Central memory CD8-positive, alpha-beta T cell (primary cell): ENCODE data around the gene ZNF618.

ENCODE experiments used
- ATAC-seq: fragments of 150-1000 bp; cut with Tn5 transposase; replicated peaks from 2 replicates; pipeline ENCODE4 v1.10.0; 2022; ENCODE audit warnings: mild to moderate bottlenecking, moderate FRiP score, moderate number of reproducible peaks; ENCODE audit not compliant: poor library complexity, severe bottlenecking; ENCODE audit errors: extremely low read depth
- DNase-seq, 2 donors: peaks; one replicate each; pipeline ENCODE4 v3.0.0; 2021; ENCODE audit warnings: low spot score in 2 of 2
- H3K27ac Mint-ChIP-seq: one replicate; pipeline ENCODE4 v1.8.0; 2022; ENCODE audit warnings: low read depth, mild to moderate bottlenecking, moderate library complexity, mixed read lengths
- H3K27me3 Mint-ChIP-seq: one replicate; pipeline ENCODE4 v1.8.0; 2022; ENCODE audit warnings: mixed read lengths
- H3K36me3 Mint-ChIP-seq: one replicate; pipeline ENCODE4 v1.8.0; 2022; ENCODE audit warnings: mild to moderate bottlenecking, moderate library complexity, mixed read lengths; ENCODE audit not compliant: insufficient read depth
- H3K4me1 Mint-ChIP-seq: one replicate; pipeline ENCODE4 v1.8.0; 2022; ENCODE audit warnings: mixed read lengths
- H3K4me3 Mint-ChIP-seq: one replicate; pipeline ENCODE4 v1.8.0; 2022; ENCODE audit warnings: mild to moderate bottlenecking, moderate library complexity, mixed read lengths
- H3K9me3 Mint-ChIP-seq: one replicate; pipeline ENCODE4 v1.8.0; 2022; ENCODE audit warnings: mixed read lengths

Gene ZNF618

GRCh38 chr9:113918697-113919350 is 42.7 kb downstream of the ZNF618 start:
- Mint-ChIP-seq H3K27me3 (peaks cover 29% of the 10 kb centered on the region), H3K4me1 (no peaks in the 10 kb centered on the region), H3K27ac (no peak overlapping the region), H3K9me3 (no peaks in the 10 kb centered on the region), H3K4me3 (no peak overlapping the region), H3K36me3 (no peaks in the 10 kb centered on the region)
- ATAC-seq (no peak), DNase-seq (no peak)

- DNase-seq: peak in 1 of 2 donors; percentile 1
- ATAC-seq: no peak
- no peak overlapping the region for H3K4me3 Mint-ChIP-seq
- peaks cover 31% of the 10 kb centered on the region for H3K27me3 Mint-ChIP-seq
- no peaks in the 10 kb centered on the region for H3K36me3 Mint-ChIP-seq
- H3K9me3 Mint-ChIP-seq: no peaks in the 10 kb centered on the region
- H3K27ac Mint-ChIP-seq: no peak overlapping the region
- H3K4me1 Mint-ChIP-seq: no peaks in the 10 kb centered on the region
Observed at GRCh38 chr9:113919382-113919781, 43.3 kb downstream of the ZNF618 start.

- DNase-seq: peak in 1 of 2 donors; percentile 4
- no peak overlapping the region for H3K27ac Mint-ChIP-seq
- no peaks in the 10 kb centered on the region for H3K4me1 Mint-ChIP-seq
- H3K9me3 Mint-ChIP-seq: no peaks in the 10 kb centered on the region
- H3K4me3 Mint-ChIP-seq: no peak overlapping the region
- ATAC-seq: no peak
- no peaks in the 10 kb centered on the region for H3K36me3 Mint-ChIP-seq
- peaks cover 31% of the 10 kb centered on the region for H3K27me3 Mint-ChIP-seq
Observed at GRCh38 chr9:113919871-113920270, 43.8 kb downstream of the ZNF618 start.

GRCh38 chr9:113920872-113921271 is 44.8 kb downstream of the ZNF618 start:
- no peak overlapping the region for H3K27ac Mint-ChIP-seq
- no peaks in the 10 kb centered on the region for H3K36me3 Mint-ChIP-seq
- no peak for ATAC-seq
- H3K4me3 Mint-ChIP-seq: no peak overlapping the region
- DNase-seq: peak in 1 of 2 donors; percentile 4
- peaks cover 28% of the 10 kb centered on the region for H3K27me3 Mint-ChIP-seq
- H3K4me1 Mint-ChIP-seq: no peaks in the 10 kb centered on the region
- H3K9me3 Mint-ChIP-seq: no peaks in the 10 kb centered on the region

- Mint-ChIP-seq H3K27ac (no peak overlapping the region), H3K4me1 (no peaks in the 10 kb centered on the region), H3K9me3 (no peaks in the 10 kb centered on the region), H3K27me3 (peaks cover 28% of the 10 kb centered on the region), H3K4me3 (no peak overlapping the region), H3K36me3 (no peaks in the 10 kb centered on the region)
- ATAC-seq (no peak), DNase-seq (peak in 1 of 2 donors; percentile 6)
Observed at GRCh38 chr9:113921396-113921925, 45.4 kb downstream of the ZNF618 start.

DNA sequence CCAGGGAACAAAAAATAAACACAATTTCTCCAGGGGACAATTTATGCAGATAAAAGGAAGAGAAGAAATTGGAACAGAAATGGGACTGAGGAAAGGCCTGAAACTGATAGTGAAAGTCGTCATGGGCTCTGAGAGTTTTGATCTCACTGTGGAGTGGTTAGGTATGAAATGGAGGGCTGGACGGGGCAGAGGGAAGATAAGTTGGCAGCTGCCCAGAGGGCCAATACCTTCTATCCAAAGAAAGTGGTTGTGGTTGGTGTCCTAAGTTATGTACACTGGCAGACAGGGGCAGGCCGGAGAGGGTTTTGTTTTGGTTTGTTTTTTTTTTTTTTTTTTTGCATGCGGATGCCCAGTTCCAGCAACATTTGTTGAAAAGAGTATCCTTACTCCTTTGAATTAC is 46.1 kb downstream of the ZNF618 start:
- no peaks in the 10 kb centered on the region for H3K36me3 Mint-ChIP-seq
- no peak overlapping the region for H3K27ac Mint-ChIP-seq
- H3K4me3 Mint-ChIP-seq: no peak overlapping the region
- H3K4me1 Mint-ChIP-seq: no peaks in the 10 kb centered on the region
- no peak for ATAC-seq
- peaks cover 25% of the 10 kb centered on the region for H3K27me3 Mint-ChIP-seq
- DNase-seq: no peak
- H3K9me3 Mint-ChIP-seq: no peaks in the 10 kb centered on the region

GRCh38 chr9:113926211-113926610 is 50.1 kb downstream of the ZNF618 start:
- Mint-ChIP-seq H3K4me3 (no peak overlapping the region), H3K36me3 (no peaks in the 10 kb centered on the region), H3K27ac (no peak overlapping the region), H3K9me3 (peaks cover 4% of the 10 kb centered on the region), H3K27me3 (peaks cover 40% of the 10 kb centered on the region), H3K4me1 (no peaks in the 10 kb centered on the region)
- DNase-seq (no peak), ATAC-seq (no peak)

GRCh38 chr9:113927277-113927676 is 51.2 kb downstream of the ZNF618 start:
- ATAC-seq (no peak), DNase-seq (no peak)
- no peaks in the 10 kb centered on the region for H3K36me3 Mint-ChIP-seq
- H3K27me3 Mint-ChIP-seq: peaks cover 40% of the 10 kb centered on the region
- H3K9me3 Mint-ChIP-seq: peaks cover 4% of the 10 kb centered on the region
- no peak overlapping the region for H3K27ac Mint-ChIP-seq
- H3K4me1 Mint-ChIP-seq: no peaks in the 10 kb centered on the region
- H3K4me3 Mint-ChIP-seq: no peak overlapping the region

DNA sequence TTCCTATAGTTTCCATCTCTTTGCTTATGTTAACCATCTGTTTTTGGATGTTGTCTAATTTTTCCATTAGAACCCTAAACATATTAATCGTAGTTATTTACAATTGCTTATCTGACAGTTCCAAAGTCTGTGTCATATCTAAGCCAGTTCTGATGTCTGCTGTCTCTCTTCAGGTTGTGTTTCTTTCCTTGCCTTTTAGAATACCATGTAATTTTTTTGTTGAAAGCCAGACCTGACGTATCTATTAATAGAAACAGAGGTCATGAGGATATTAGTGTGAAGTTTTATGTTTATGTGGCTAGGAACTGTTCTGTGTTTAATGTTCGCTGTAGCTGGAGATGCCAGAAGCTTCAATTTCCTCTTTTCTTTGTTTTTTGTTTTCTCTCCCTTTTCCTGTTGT is 52.2 kb downstream of the ZNF618 start:
- H3K9me3 Mint-ChIP-seq: peaks cover 4% of the 10 kb centered on the region
- H3K27ac Mint-ChIP-seq: no peak overlapping the region
- H3K4me1 Mint-ChIP-seq: no peaks in the 10 kb centered on the region
- no peaks in the 10 kb centered on the region for H3K36me3 Mint-ChIP-seq
- DNase-seq: no peak
- H3K4me3 Mint-ChIP-seq: no peak overlapping the region
- peaks cover 40% of the 10 kb centered on the region for H3K27me3 Mint-ChIP-seq
- ATAC-seq: no peak

- peaks cover 32% of the 10 kb centered on the region for H3K27me3 Mint-ChIP-seq
- H3K9me3 Mint-ChIP-seq: peaks cover 4% of the 10 kb centered on the region
- ATAC-seq (no peak), DNase-seq (no peak)
- H3K4me1 Mint-ChIP-seq: no peaks in the 10 kb centered on the region
- no peak overlapping the region for H3K4me3 Mint-ChIP-seq
- no peaks in the 10 kb centered on the region for H3K36me3 Mint-ChIP-seq
- no peak overlapping the region for H3K27ac Mint-ChIP-seq
Observed at GRCh38 chr9:113929634-113930389, 53.7 kb downstream of the ZNF618 start.

GRCh38 chr9:113930390-113930783 is 54.3 kb downstream of the ZNF618 start:
- Mint-ChIP-seq H3K4me1 (no peaks in the 10 kb centered on the region), H3K36me3 (no peaks in the 10 kb centered on the region), H3K27me3 (peaks cover 28% of the 10 kb centered on the region), H3K4me3 (no peak overlapping the region), H3K9me3 (peaks cover 4% of the 10 kb centered on the region), H3K27ac (no peak overlapping the region)
- ATAC-seq (no peak), DNase-seq (no peak)

DNA sequence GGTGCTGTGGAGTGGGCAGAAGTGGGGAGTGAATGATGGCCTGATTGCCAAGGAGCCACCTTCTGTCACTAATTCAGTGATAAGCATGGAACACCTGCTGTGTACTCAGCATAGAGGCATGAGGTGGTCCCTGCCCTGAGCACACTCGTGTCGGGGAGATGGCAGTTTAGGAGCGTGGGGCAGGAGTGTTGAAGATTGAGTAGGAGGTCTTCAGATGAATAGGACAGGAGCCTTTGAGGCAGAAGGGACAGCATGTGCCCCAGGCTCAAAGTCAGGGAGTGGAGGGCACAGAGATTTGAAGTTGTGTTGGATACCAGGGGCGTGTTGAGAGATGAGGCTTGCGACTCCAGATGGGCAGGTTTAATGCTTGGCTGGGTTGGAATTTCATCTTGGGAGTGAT is 55.0 kb downstream of the ZNF618 start:
- ATAC-seq (no peak), DNase-seq (peak in 1 of 2 donors; percentile 6)
- Mint-ChIP-seq H3K4me3 (no peak overlapping the region), H3K36me3 (no peaks in the 10 kb centered on the region), H3K27ac (no peak overlapping the region), H3K4me1 (no peaks in the 10 kb centered on the region), H3K27me3 (peaks cover 24% of the 10 kb centered on the region), H3K9me3 (peaks cover 4% of the 10 kb centered on the region)

- H3K36me3 Mint-ChIP-seq: no peaks in the 10 kb centered on the region
- peaks cover 17% of the 10 kb centered on the region for H3K27me3 Mint-ChIP-seq
- H3K27ac Mint-ChIP-seq: no peak overlapping the region
- ATAC-seq (no peak), DNase-seq (no peak)
- H3K4me1 Mint-ChIP-seq: no peaks in the 10 kb centered on the region
- H3K4me3 Mint-ChIP-seq: no peak overlapping the region
- peaks cover 4% of the 10 kb centered on the region for H3K9me3 Mint-ChIP-seq
Observed at GRCh38 chr9:113931777-113932176, 55.7 kb downstream of the ZNF618 start.
